HG03103 (cell line): Measurements from ENCODE around the gene MTA1.

ENCODE experiments used
- ATAC-seq: cut with Tn5 transposase; IDR thresholded peaks from one replicate; pipeline ENCODE4 v1.9.1; 2021; ENCODE audit warnings: low read depth; ENCODE audit not compliant: unreplicated experiment

MTA1 gene

GRCh38 chr14:105421723-105422615 is 2.3 kb downstream of the MTA1 start:
- no peak for ATAC-seq

- no peak for ATAC-seq
These were observed 3.3 kb downstream of the MTA1 start for GRCh38 chr14:105422695-105423487.

- no peak for ATAC-seq
These were observed 4.0 kb downstream of the MTA1 start for GRCh38 chr14:105423488-105424195.

DNA sequence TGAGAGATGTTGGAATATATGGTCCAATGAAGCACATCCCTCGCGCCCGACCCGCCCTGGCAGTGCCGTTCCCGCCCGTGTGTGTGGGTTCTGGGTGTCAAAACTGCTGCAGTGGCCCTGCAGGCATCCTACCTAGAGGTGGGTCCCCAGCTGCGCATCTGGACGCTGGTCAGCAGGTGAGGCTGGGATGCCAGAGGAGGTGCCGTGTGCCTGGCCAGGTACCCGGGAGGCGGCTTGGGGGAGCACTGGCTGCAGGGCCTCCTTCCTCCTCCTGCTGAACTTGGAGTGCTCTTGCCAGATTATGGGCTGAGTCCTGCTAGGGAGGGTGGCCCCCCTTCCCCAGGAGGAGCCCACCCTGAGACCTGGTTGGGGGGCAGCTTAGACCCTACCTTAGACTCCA is 5.2 kb downstream of the MTA1 start:
- no peak for ATAC-seq

DNA sequence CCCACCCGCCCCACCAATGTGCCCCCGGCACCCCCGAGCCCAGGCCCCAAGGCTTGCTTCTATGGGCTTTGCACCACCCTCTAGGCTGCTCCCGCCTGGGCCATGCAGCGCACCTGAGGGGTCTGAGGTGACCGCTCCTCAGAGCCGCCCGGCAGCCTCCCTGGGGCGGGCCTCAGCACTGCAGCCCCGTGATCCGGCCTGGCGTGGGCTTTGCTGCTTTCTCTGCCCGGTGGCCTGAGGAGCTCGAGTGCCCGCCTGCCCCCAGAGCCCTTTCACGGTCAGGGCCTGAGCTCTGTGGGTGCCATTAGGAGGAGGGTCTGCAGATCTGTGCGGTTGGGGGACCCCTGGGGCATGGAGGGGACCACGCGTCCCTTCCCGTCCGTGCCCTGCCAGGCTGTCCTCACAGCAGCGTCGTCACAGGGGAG is 6.2 kb downstream of the MTA1 start:
- ATAC-seq, result no peak

DNA sequence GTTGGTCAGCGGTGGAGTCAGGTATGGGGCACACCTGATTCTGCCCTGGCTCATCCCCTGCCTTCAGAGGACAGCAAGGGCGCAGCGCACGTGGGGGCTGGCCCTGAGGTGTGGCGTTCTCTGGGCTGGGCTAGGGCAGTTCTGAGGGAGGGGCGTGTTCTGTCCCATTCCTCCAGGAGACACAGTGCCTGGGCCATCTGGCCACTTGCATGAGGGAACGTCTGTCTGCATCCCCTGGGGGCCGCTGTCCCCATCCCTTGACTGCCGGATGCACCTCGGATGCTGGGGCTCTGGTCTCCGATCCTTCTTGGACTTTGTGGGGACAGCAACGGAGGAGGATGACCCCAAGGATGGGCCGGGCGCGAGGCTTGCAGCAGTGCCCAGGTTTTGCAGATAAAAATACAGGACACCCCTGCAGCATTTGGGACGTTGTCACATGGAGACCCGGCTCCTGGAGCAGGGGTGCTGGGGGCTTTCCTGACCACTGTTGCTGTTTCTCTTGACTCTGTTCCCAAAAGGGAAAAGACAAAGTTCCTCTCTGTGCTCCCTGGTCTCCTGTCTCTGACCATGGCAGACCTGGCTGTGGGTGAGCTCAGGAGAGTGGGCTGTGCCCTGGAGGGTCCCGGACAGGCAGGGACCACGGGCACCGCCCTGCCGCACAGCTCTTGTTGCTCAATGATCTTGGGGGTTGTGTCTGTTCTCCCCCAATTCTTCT is 6.9 kb downstream of the MTA1 start:
- ATAC-seq, result no peak

GRCh38 chr14:105427412-105427811 is 7.8 kb downstream of the MTA1 start:
- ATAC-seq, result no peak

- no peak for ATAC-seq
These were observed 8.4 kb downstream of the MTA1 start for GRCh38 chr14:105427936-105428485.

GRCh38 chr14:105430042-105430441 is 10.4 kb downstream of the MTA1 start:
- ATAC-seq, result no peak

DNA sequence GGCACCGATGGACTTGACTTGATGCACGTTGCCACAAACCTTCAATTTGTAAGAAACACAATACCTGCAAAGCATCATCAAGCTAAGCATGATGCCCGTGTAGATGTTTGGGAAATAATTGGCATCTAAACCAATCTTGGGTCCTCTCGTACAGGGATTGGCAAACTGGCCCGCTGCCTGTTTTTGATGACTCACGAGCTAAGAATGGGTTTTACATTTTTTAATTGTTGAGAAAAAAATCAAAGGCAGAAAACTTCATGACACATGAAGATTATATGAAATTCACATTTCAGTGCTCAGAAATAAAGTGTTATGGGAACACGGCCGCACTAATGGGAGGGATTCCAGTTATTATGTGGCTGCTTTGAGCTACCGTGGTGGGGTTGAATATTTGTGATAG is 10.9 kb downstream of the MTA1 start:
- no peak for ATAC-seq

GRCh38 chr14:105431256-105431655 is 11.6 kb downstream of the MTA1 start:
- no peak for ATAC-seq

GRCh38 chr14:105432657-105433056 is 13.0 kb downstream of the MTA1 start:
- no peak for ATAC-seq

GRCh38 chr14:105433161-105433605 is 13.6 kb downstream of the MTA1 start:
- no peak for ATAC-seq

DNA sequence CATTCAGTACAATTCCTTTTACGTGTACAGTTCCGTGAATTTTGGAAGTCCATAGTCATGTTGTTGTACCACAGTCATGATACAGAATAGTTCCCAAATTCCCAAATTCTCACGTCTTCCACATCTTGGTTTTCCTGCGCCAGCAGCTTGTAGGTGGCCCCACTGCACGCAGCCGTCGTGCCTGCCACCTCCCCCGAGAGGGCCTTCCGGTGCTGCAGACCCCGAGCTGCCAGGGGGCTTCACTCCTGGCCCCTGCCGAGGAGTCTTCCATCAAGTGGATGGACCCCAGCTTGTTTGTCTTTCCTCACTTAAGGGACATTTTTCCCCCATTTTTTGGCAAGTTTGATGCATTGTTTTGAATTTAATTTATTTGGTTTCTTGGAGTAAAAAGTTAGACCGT is 16.8 kb downstream of the MTA1 start:
- no peak for ATAC-seq

DNA sequence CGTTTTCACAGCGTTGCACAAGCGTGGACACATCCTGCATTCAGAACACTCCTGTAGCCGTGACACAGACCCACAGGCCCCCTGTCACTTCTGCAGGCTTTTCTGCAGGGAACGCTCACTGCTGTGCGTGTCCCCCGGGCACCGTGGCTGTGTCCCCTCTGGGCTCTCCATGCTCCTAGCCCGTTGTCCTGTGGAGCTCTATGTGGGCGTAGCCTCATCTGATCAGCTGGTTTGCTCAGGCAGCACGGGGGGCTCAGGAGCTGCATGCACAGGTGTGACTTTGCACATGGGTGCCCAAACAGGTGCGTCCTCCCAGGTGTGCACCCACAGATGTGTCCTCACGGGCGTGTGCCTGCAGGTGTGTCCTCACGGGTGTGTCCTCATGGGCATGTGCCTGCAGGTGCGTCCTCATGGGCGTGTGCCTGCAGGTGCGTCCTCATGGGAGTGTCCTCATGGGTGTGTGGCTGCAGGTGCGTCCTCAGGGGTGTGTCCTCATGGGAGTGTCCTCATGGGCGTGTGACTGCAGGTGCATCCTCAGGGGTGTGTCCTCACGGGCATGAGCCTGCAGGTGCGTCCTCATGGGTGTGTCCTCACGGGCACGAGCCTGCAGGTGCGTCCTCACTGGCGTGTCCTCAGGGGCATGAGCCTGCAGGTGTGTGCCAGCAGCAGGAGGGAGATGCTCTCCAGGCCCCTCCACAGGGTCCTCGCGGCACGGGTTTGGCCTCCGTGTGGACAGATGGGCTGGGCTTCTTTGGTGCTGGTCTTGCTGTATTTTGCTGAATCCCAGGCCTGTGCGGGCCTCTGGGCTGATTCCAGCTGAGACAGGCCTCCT is 17.5 kb downstream of the MTA1 start:
- no peak for ATAC-seq

- no peak for ATAC-seq
These were observed 18.3 kb downstream of the MTA1 start for GRCh38 chr14:105437723-105438500.

DNA sequence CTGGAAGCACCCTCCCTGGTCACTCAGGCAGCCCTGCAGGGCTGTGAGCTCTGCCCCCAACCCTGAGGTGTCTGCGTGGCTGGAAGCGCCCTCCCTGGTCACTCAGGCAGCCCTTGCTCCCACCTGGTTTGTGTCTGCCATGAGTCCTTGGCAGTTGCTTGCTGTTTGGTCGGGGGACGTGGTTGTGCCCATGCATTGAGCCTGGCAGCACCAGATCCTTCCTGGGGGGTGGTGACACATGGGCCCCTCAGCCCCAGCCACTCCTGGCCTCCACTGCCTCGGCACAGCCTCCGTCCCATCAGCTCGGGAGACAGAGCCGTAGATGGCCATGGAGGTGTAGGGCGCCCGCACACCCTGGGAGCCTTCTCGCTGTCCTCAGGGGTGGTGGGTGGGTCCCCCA is 19.6 kb downstream of the MTA1 start:
- ATAC-seq, result no peak

DNA sequence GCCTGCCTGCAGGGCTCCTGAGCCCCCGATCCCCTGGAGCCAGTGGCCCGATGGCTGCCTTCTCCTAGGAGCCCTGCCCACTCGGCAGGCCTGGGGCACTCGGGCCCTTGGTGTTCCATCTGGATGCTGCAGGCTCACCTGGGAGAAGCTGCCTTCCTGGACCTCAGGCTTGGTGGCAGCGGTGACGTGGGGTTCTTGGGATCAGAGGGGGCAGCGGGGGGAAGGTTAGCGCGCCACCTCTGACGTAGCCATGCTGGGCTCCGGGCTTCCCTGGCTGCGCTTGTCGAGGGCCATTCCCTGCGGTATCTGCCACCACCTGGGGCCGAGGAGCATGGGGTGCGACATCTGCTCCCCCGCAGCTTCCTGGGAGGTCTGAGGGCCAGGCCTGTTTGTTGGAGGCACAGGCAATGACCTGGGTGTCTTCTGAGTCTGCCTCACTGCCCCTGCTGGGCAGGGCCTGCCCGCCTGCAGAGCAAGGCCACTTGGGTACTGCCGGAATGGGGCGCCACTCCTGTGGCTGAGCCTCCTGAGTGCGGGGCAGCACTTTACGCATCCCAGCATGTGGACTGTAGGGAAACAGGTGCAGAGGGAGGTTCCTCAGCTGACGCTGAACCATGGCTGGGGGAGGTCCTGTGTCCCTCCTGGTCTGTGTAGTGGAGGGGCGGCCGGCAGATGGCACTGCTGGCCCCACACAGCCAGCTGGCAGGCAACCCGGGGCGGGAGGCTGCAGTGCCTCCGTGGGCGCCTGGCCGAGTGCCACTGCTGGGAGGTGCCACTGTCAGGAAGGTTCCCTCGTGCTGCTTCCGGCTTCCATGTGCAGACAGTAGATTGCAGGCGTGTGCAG is 20.3 kb downstream of the MTA1 start:
- no peak for ATAC-seq
